HCT116 (cell line): ENCODE measurements around the gene ARHGAP40. TPM values are rescaled to one million over a fixed set of nuclear protein-coding genes. Genes with fewer than 3 reads are reported as not detected.

Experiments used
- ATAC-seq: fragments of 200-7000 bp; cut with Tn5 transposase; 2 replicates; pipeline ENCODE4 v1.9.1; 2020; ENCODE audit warnings: mild to moderate bottlenecking, moderate library complexity
- BruUV-seq: library from RNA; stranded (reverse); fragments of 400-500 nt; replicated peaks from 2 replicates; lab custom pipeline; 2021; lab: Mats Ljungman, UMichigan
- CTCF ChIA-PET: fragments of 300-600 bp; sonication (Branson Sonifier 250); formaldehyde crosslinking; loops from one replicate; lab custom pipeline; 2021; ENCODE audit warnings: antibody characterized with exemption; lab: Charles Lee
- POLR2A ChIA-PET: fragments of 300-600, 350-600 bp; sonication (Branson Sonifier 250); formaldehyde crosslinking; loops from one replicate; lab custom pipeline; 2021; ENCODE audit warnings: antibody characterized with exemption; lab: Charles Lee
- RAD21 ChIA-PET, 2 experiments: fragments of 300-600 bp; sonication (Branson Sonifier 250); formaldehyde crosslinking; loops; one replicate each; lab custom pipeline; 2023; ENCODE audit warnings: low total read pairs in 2 of 2; ENCODE audit not compliant: uncharacterized antibody in 2 of 2, unreplicated experiment in 2 of 2, low non-redundant PET in 1 of 2; lab: Charles Lee
- DNase-seq: peaks from one replicate; pipeline ENCODE4 v3.0.0-alpha.2; 2010; ENCODE audit warnings: low read depth, low spot score
- H2AFZ ChIP-seq: fragments of 200-600 bp; shearing (Covaris generic), sonication (generic); 2 replicates; pipeline ENCODE4 v1.6.1; 2017; ENCODE audit warnings: low read depth, mixed run types, mixed read lengths, antibody characterized with exemption, low read length; ENCODE audit not compliant: poor library complexity, severe bottlenecking
- H3K27ac ChIP-seq: 2 replicates; pipeline ENCODE4 v1.5.1; 2012; ENCODE audit warnings: low read depth, low read length
- H3K27me3 ChIP-seq: fragments of 200-600 bp; sonication (generic); 2 replicates; pipeline ENCODE4 v1.6.1; 2016; ENCODE audit warnings: mixed run types, low read length, mixed read lengths; ENCODE audit not compliant: insufficient read depth
- H3K36me3 ChIP-seq, 2 experiments: fragments of 200-500 bp in 1 of 2; fragments of 200-600 bp in 1 of 2; sonication (Bioruptor generic) in 1 of 2; sonication (generic) in 1 of 2; 2 replicates each; pipeline versions ENCODE4 v1.5.1 to v1.6.1; 2014 to 2016; ENCODE audit warnings: low read length in 2 of 2, inconsistent platforms in 1 of 2, mixed read lengths in 1 of 2, mixed run types in 1 of 2; ENCODE audit not compliant: insufficient read depth in 2 of 2, control insufficient read depth in 1 of 2
- H3K4me1 ChIP-seq, 2 experiments: fragments of 200-600 bp in 1 of 2; sonication (generic) in 1 of 2; 2 replicates each; pipeline versions ENCODE4 v1.5.1 to v1.6.1; 2012 to 2017; ENCODE audit warnings: low read length in 2 of 2, inconsistent platforms in 1 of 2, mild to moderate bottlenecking in 1 of 2, mixed read lengths in 1 of 2, mixed run types in 1 of 2, moderate library complexity in 1 of 2; ENCODE audit not compliant: insufficient read depth in 2 of 2, control insufficient read depth in 1 of 2
- H3K4me2 ChIP-seq: fragments of 200-600 bp; sonication (generic); 2 replicates; pipeline ENCODE4 v1.6.1; 2017; ENCODE audit warnings: mixed run types, low read length, mixed read lengths
- H3K4me3 ChIP-seq, 2 experiments: fragments of 200-600 bp in 1 of 2; sonication (generic) in 1 of 2; replicated peaks in 1 of 2; 2 replicates each; pipeline ENCODE4 v1.5.1; 2011 to 2016; ENCODE audit warnings: low read length in 2 of 2, control low read depth in 1 of 2, low read depth in 1 of 2, mild to moderate bottlenecking in 1 of 2, mixed read lengths in 1 of 2, mixed run types in 1 of 2
- H3K79me2 ChIP-seq: fragments of 200-600 bp; sonication (generic); 2 replicates; pipeline ENCODE4 v1.6.1; 2017; ENCODE audit warnings: mild to moderate bottlenecking, mixed run types, low read length, moderate library complexity, mixed read lengths; ENCODE audit not compliant: insufficient read depth
- H3K9ac ChIP-seq: fragments of 200-600 bp; sonication (generic); 2 replicates; pipeline ENCODE4 v1.6.1; 2016; ENCODE audit warnings: low read length, mixed read lengths
- H3K9me2 ChIP-seq: fragments of 200-600 bp; sonication (generic), shearing (Covaris generic); 2 replicates; pipeline ENCODE4 v1.6.1; 2017; ENCODE audit warnings: mixed run types, mild to moderate bottlenecking, moderate library complexity; ENCODE audit not compliant: insufficient read depth
- H3K9me3 ChIP-seq, 2 experiments: fragments of 200-500 bp in 1 of 2; fragments of 200-600 bp in 1 of 2; sonication (Bioruptor generic) in 1 of 2; sonication (generic) in 1 of 2; 2 replicates each; pipeline ENCODE4 v1.6.1; 2014 to 2017; ENCODE audit warnings: low read length in 2 of 2, mixed read lengths in 2 of 2, inconsistent platforms in 1 of 2, low read depth in 1 of 2, mild to moderate bottlenecking in 1 of 2, mixed run types in 1 of 2, moderate library complexity in 1 of 2; ENCODE audit not compliant: control insufficient read depth in 1 of 2, insufficient read depth in 1 of 2
- H4K20me1 ChIP-seq: fragments of 200-600 bp; sonication (generic), shearing (Covaris generic); 2 replicates; pipeline ENCODE4 v1.6.1; 2017; ENCODE audit warnings: mixed run types, mild to moderate bottlenecking, moderate library complexity; ENCODE audit not compliant: insufficient read depth
- CEBPB ChIP-seq: IDR thresholded peaks from 2 replicates; pipeline ENCODE4 v1.6.1; 2012; ENCODE audit warnings: low read depth
- ELF1 ChIP-seq: IDR thresholded peaks from 2 replicates; pipeline ENCODE4 v1.6.1; 2012; ENCODE audit warnings: low read depth, borderline replicate concordance
- EZH2 ChIP-seq: fragments of 200-600 bp; sonication (generic); IDR thresholded peaks from 2 replicates; pipeline ENCODE4 v1.6.1; 2017; ENCODE audit warnings: antibody characterized with exemption, mixed run types
- EZH2phosphoT487 ChIP-seq: fragments of 200-600 bp; IDR thresholded peaks from 2 replicates; pipeline ENCODE4 v1.6.1; 2018; ENCODE audit warnings: antibody characterized with exemption, borderline replicate concordance
- FOSL1 ChIP-seq: IDR thresholded peaks from 2 replicates; pipeline ENCODE4 v1.6.1; 2012; ENCODE audit warnings: low read depth
- POLR2AphosphoS5 ChIP-seq: IDR thresholded peaks from 2 replicates; pipeline ENCODE4 v1.6.1; 2011; ENCODE audit warnings: mild to moderate bottlenecking, low read depth, low read length, moderate library complexity
- SIN3A ChIP-seq: IDR thresholded peaks from 2 replicates; pipeline ENCODE4 v1.6.1; 2012; ENCODE audit warnings: low read depth
- SP1 ChIP-seq: IDR thresholded peaks from 2 replicates; pipeline ENCODE4 v1.6.1; 2012; ENCODE audit warnings: low read depth
- SRF ChIP-seq: IDR thresholded peaks from 2 replicates; pipeline ENCODE4 v1.6.1; 2012; ENCODE audit warnings: low read depth
- TCF7L2 ChIP-seq: IDR thresholded peaks from 2 replicates; pipeline ENCODE4 v1.7.0; 2011; ENCODE audit warnings: borderline replicate concordance, inconsistent platforms; ENCODE audit not compliant: insufficient read depth, insufficient read length; ENCODE audit errors: extremely low read depth
- YY1 ChIP-seq: IDR thresholded peaks from 2 replicates; pipeline ENCODE4 v1.6.1; 2011; ENCODE audit warnings: low read length, low read depth, moderate library complexity, mild to moderate bottlenecking; ENCODE audit not compliant: insufficient replicate concordance; ENCODE audit errors: extremely low read depth
- ZBTB33 ChIP-seq: IDR thresholded peaks from 2 replicates; pipeline ENCODE4 v1.6.1; 2011; ENCODE audit warnings: mild to moderate bottlenecking, low read length, moderate library complexity; ENCODE audit not compliant: insufficient replicate concordance; ENCODE audit errors: extremely low read depth
- ZNF274 ChIP-seq: fragments of 200-500 bp; sonication (Bioruptor generic); IDR thresholded peaks from 2 replicates; pipeline ENCODE4 v1.6.1; 2014; ENCODE audit warnings: mild to moderate bottlenecking, low read depth, low read length, inconsistent platforms
- intact Hi-C: fragments of 100-400 bp; cut with micrococcal nuclease; formaldehyde crosslinking; loops from 2 replicates; pipeline ENCODE4 v1.10.0; 2022
- total RNA-seq: library from RNA; stranded (reverse); gene quantifications from one replicate; pipeline ENCODE4 v1.2.1, GENCODE V29; 2021; ENCODE audit not compliant: unreplicated experiment

The ARHGAP40 gene
- total RNA-seq, 1 experiment from 2014 or later = 3.4 TPM

- TF ChIP-seq ELF1 = no peak
- TF ChIP-seq EZH2phosphoT487 = no peak
- TF ChIP-seq CEBPB = no peak
- no peak for TF ChIP-seq EZH2
- TF ChIP-seq FOSL1 = no peak
- Histone ChIP-seq H3K9ac (no peak overlapping the region), H3K27ac (no peak overlapping the region), H3K79me2 (no peaks in the 10 kb centered on the region), H3K4me2 (no peak overlapping the region), H3K4me3 (no peak overlapping the region), H3K4me1 (no peaks in the 10 kb centered on the region), H3K9me2 (no peaks in the 10 kb centered on the region), H3K36me3 (peaks cover 6 to 11% of the 10 kb centered on the region in 2 experiments), H3K27me3 (no peaks in the 10 kb centered on the region), H3K9me3 (no peaks in the 10 kb centered on the region), H2AFZ (no peak overlapping the region), H4K20me1 (no peaks in the 10 kb centered on the region)
- intact Hi-C loops = no loop called here
- ChIA-PET POLR2A (no interaction called here), RAD21 (no interaction called here), CTCF (no interaction called here)
- ATAC-seq = no peak
- no TSS peak for BruUV-seq
- no peak for DNase-seq
Observed at GRCh38 chr20:38559764-38560163, 41.8 kb upstream of the ARHGAP40 start.

- no peaks in the 10 kb centered on the region for H3K79me2 ChIP-seq
- no peak for ATAC-seq
- peaks cover under 1 to 3% of the 10 kb centered on the region in 2 experiments; a peak in 3 of 4 replicates for H3K36me3 ChIP-seq
- no peaks in the 10 kb centered on the region for H3K9me2 ChIP-seq
- no peak for DNase-seq
- intact Hi-C loops = no loop called here
- ChIA-PET POLR2A (no interaction called here), RAD21 (no interaction called here)
- no peaks in the 10 kb centered on the region for H4K20me1 ChIP-seq
- H3K4me3 ChIP-seq = no peak overlapping the region
- no peaks in the 10 kb centered on the region for H3K9me3 ChIP-seq
- H2AFZ ChIP-seq = no peak overlapping the region
- TF ChIP-seq SP1 = no peak
- no peak for TF ChIP-seq YY1
- TF ChIP-seq TCF7L2 = no peak
- no peak for TF ChIP-seq EZH2phosphoT487
- TF ChIP-seq SIN3A = no peak
- TF ChIP-seq FOSL1 = no peak
- no peak for TF ChIP-seq ZBTB33
- no peak for TF ChIP-seq POLR2AphosphoS5
- no peak for TF ChIP-seq SRF
- no peak for TF ChIP-seq ZNF274
- TF ChIP-seq EZH2 = no peak
- TF ChIP-seq, all 23 proteins: peak for 0
- Histone ChIP-seq H3K4me2 (no peak overlapping the region), H3K27ac (no peak overlapping the region), H3K4me1 (no peaks in the 10 kb centered on the region), H3K27me3 (no peaks in the 10 kb centered on the region), H3K9ac (no peak overlapping the region)
- no TSS peak for BruUV-seq
- CTCF ChIA-PET = no interaction called here
Observed at GRCh38 chr20:38563802-38564431, 37.7 kb upstream of the ARHGAP40 start.
